Activated B cell treated with CpG ODN at 0.5 μM for 24 hours (primary cell): ENCODE data around the gene ARID3A. TPM values are rescaled to one million over a fixed set of nuclear protein-coding genes. Genes with fewer than 3 reads are reported as not detected.
A peak's percentile ranks its signal among the peaks of the same experiment; 100 is the strongest.

Experiments
- ATAC-seq: fragments of 200-7000 bp; cut with Tn5 transposase; one replicate; pipeline ENCODE4 v1.10.0; 2021; ENCODE audit warnings: low read depth, mild to moderate bottlenecking, moderate library complexity
- CTCF ChIA-PET: fragments of 350-600 bp; sonication (Branson Sonifier 250); formaldehyde crosslinking; loops from one replicate; lab custom pipeline; 2021; ENCODE audit warnings: antibody characterized with exemption; lab: Charles Lee
- POLR2A ChIA-PET: fragments of 350-600 bp; sonication (Branson Sonifier 250); formaldehyde crosslinking; loops from one replicate; lab custom pipeline; 2021; ENCODE audit warnings: antibody characterized with exemption; lab: Charles Lee
- DNase-seq: peaks from one replicate; pipeline ENCODE4 v3.0.0; 2022
- H3K27ac Mint-ChIP-seq: one replicate; pipeline ENCODE4 v1.8.0; 2020; ENCODE audit warnings: mixed read lengths
- H3K27me3 Mint-ChIP-seq: one replicate; pipeline ENCODE4 v1.8.0; 2021; ENCODE audit warnings: mixed read lengths
- H3K36me3 Mint-ChIP-seq: one replicate; pipeline ENCODE4 v1.8.0; 2021; ENCODE audit warnings: low read depth, mixed read lengths
- H3K4me1 Mint-ChIP-seq: one replicate; pipeline ENCODE4 v1.8.0; 2021; ENCODE audit warnings: mixed read lengths
- H3K4me3 Mint-ChIP-seq: one replicate; pipeline ENCODE4 v1.8.0; 2020; ENCODE audit warnings: mild to moderate bottlenecking, mixed read lengths
- H3K9me3 Mint-ChIP-seq: one replicate; pipeline ENCODE4 v1.8.0; 2020; ENCODE audit warnings: mixed read lengths
- intact Hi-C: fragments of 100-400 bp; cut with micrococcal nuclease; formaldehyde crosslinking; loops from one replicate; pipeline ENCODE4 v1.15.1; 2024
- total RNA-seq: library from RNA; stranded (reverse); gene quantifications from 2 replicates; pipeline ENCODE4 v1.2.3, GENCODE V29; 2022
- TF ChIP-seq, protein P1 (sequence below): fragments of 200-600 bp; IDR thresholded peaks from one replicate; pipeline ENCODE4 v1.8.0; 2022; ENCODE audit warnings: antibody characterized with exemption, mild to moderate bottlenecking

Gene ARID3A
- total RNA-seq, 1 donor from 2014 or later = 74.9 TPM

DNA sequence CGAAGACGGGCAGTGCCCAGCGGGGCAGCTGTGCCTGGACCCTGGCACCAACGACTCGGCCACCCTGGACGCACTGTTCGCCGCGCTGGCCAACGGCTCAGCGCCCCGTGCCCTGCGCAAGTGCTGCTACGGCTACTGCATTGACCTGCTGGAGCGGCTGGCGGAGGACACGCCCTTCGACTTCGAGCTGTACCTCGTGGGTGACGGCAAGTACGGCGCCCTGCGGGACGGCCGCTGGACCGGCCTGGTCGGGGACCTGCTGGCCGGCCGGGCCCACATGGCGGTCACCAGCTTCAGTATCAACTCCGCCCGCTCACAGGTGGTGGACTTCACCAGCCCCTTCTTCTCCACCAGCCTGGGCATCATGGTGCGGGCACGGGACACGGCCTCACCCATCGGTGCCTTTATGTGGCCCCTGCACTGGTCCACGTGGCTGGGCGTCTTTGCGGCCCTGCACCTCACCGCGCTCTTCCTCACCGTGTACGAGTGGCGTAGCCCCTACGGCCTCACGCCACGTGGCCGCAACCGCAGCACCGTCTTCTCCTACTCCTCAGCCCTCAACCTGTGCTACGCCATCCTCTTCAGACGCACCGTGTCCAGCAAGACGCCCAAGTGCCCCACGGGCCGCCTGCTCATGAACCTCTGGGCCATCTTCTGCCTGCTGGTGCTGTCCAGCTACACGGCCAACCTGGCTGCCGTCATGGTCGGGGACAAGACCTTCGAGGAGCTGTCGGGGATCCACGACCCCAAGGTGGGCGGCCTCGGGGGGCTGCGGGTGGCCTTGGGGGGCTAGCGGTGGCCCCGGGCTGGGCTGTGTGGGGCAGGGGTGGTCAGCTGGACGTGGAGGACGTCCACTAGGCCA, 79.2 kb downstream of the ARID3A start:
- no peak for DNase-seq
- Mint-ChIP-seq H3K4me3 (no peak overlapping the region), H3K27me3 (peaks cover 8% of the 10 kb centered on the region), H3K9me3 (no peaks in the 10 kb centered on the region), H3K36me3 (peaks cover 14% of the 10 kb centered on the region), H3K4me1 (peaks cover 6% of the 10 kb centered on the region), H3K27ac (no peak overlapping the region)
- TF ChIP-seq, protein P1, sequence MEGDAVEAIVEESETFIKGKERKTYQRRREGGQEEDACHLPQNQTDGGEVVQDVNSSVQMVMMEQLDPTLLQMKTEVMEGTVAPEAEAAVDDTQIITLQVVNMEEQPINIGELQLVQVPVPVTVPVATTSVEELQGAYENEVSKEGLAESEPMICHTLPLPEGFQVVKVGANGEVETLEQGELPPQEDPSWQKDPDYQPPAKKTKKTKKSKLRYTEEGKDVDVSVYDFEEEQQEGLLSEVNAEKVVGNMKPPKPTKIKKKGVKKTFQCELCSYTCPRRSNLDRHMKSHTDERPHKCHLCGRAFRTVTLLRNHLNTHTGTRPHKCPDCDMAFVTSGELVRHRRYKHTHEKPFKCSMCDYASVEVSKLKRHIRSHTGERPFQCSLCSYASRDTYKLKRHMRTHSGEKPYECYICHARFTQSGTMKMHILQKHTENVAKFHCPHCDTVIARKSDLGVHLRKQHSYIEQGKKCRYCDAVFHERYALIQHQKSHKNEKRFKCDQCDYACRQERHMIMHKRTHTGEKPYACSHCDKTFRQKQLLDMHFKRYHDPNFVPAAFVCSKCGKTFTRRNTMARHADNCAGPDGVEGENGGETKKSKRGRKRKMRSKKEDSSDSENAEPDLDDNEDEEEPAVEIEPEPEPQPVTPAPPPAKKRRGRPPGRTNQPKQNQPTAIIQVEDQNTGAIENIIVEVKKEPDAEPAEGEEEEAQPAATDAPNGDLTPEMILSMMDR = no peak
- ChIA-PET CTCF (interaction anchor here (0.5 kb wide), 1 partner anchor 142 kb away, joined by 3 read pairs; no protein-coding TSS in a partner anchor), POLR2A (interaction anchor here (0.9 to 1.3 kb wide), 3 partner anchors 15 to 21 kb away, joined by 3 read pairs; partner anchors contain the start of genes CNN2 and WDR18)
- ATAC-seq = no peak
- intact Hi-C loops = no loop called here

- DNase-seq (no peak), ATAC-seq (peak; percentile 9)
- Mint-ChIP-seq H3K4me1 (no peaks in the 10 kb centered on the region), H3K36me3 (peaks cover 22% of the 10 kb centered on the region), H3K4me3 (no peak overlapping the region), H3K9me3 (no peaks in the 10 kb centered on the region), H3K27me3 (peaks cover 4% of the 10 kb centered on the region), H3K27ac (peak overlapping the region; percentile 24)
- TF ChIP-seq, protein P1 = no peak
- intact Hi-C loops = no loop called here
- CTCF ChIA-PET = no interaction called here
- POLR2A ChIA-PET = interaction anchor here (0.6 to 1.0 kb wide), 2 partner anchors 12 to 135 kb away, joined by 3 read pairs; no protein-coding TSS in a partner anchor
Measured at GRCh38 chr19:1006711-1007398, 81.0 kb downstream of the ARID3A start.

DNA sequence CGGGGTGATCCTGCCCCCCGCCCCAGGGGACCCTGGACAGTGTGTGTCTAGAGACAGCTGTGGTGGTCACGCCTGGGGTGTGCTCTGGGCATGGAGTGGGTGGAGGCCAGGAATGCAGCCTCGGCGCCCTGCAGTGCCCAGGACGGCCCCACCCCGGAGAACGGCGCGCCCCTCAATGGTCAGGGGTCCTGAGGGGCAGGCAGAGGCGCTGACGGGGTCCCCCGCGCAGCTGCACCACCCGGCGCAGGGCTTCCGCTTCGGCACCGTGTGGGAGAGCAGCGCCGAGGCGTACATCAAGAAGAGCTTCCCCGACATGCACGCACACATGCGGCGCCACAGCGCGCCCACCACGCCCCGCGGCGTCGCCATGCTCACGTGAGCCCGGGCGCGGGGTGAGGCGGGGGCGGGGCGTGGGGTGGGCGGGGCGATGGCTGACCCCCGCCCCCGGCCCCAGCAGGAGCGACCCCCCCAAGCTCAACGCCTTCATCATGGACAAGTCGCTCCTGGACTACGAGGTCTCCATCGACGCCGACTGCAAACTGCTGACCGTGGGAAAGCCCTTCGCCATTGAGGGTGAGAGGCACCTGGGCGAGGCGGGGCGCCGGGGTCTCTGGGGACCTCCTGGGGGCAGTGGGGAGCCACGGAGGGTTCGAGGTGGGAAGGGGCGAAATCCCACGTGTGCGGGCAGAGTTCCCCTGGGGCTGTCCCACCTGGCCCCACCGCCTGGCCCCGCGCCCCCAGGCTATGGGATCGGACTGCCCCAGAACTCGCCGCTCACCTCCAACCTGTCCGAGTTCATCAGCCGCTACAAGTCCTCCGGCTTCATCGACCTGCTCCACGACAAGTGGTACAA, 81.8 kb downstream of the ARID3A start:
- no peak overlapping the region for H3K4me3 Mint-ChIP-seq
- intact Hi-C loops = no loop called here
- H3K9me3 Mint-ChIP-seq = no peaks in the 10 kb centered on the region
- ATAC-seq (no peak), DNase-seq (no peak)
- H3K27ac Mint-ChIP-seq = no peak overlapping the region
- TF ChIP-seq, protein P1 = no peak
- POLR2A ChIA-PET = interaction anchor here (0.5 to 1.0 kb wide), 2 partner anchors 12 to 89 kb away, joined by 3 read pairs; no protein-coding TSS in a partner anchor
- CTCF ChIA-PET = no interaction called here
- H3K4me1 Mint-ChIP-seq = no peaks in the 10 kb centered on the region
- peaks cover 24% of the 10 kb centered on the region for H3K36me3 Mint-ChIP-seq
- H3K27me3 Mint-ChIP-seq = peaks cover 2% of the 10 kb centered on the region

GRCh38 chr19:1008268-1009040, 82.6 kb downstream of the ARID3A start:
- ATAC-seq (no peak), DNase-seq (no peak)
- Mint-ChIP-seq H3K9me3 (no peaks in the 10 kb centered on the region), H3K4me1 (no peaks in the 10 kb centered on the region), H3K4me3 (no peak overlapping the region), H3K27ac (no peak overlapping the region), H3K36me3 (peaks cover 24% of the 10 kb centered on the region), H3K27me3 (no peaks in the 10 kb centered on the region)
- TF ChIP-seq, protein P1 = no peak
- intact Hi-C loops = no loop called here
- ChIA-PET CTCF (no interaction called here), POLR2A (interaction anchor here (0.6 kb wide), 1 partner anchor 7 kb away, joined by 6 read pairs; no protein-coding TSS in a partner anchor)
